Loucy (cell line): ENCODE data around the gene IGHMBP2.

Experiments
- H2AFZ ChIP-seq: fragments of 200-600 bp; sonication (generic); 2 replicates; pipeline ENCODE4 v1.6.0; 2016; ENCODE audit warnings: antibody characterized with exemption, mild to moderate bottlenecking, low read length, moderate library complexity
- H3F3A ChIP-seq: fragments of 200-600 bp; 2 replicates; pipeline ENCODE4 v1.6.0; 2016; ENCODE audit warnings: antibody characterized with exemption, low read depth, mild to moderate bottlenecking
- H3K27me3 ChIP-seq: fragments of 200-600 bp; sonication (generic); 2 replicates; pipeline ENCODE4 v1.6.1; 2014; ENCODE audit warnings: low read length, mild to moderate bottlenecking; ENCODE audit not compliant: insufficient read depth, poor library complexity, severe bottlenecking
- H3K36me3 ChIP-seq: fragments of 200-600 bp; sonication (generic); 2 replicates; pipeline ENCODE4 v1.6.1; 2016; ENCODE audit warnings: low read length; ENCODE audit not compliant: insufficient read depth
- H3K4me1 ChIP-seq: fragments of 200-600 bp; sonication (generic); 2 replicates; pipeline ENCODE4 v1.5.1; 2014; ENCODE audit warnings: low read length, mild to moderate bottlenecking; ENCODE audit not compliant: insufficient read depth, poor library complexity, severe bottlenecking
- H3K4me2 ChIP-seq: fragments of 200-600 bp; sonication (generic); 2 replicates; pipeline ENCODE4 v1.6.0; 2014; ENCODE audit warnings: antibody characterized with exemption, low read length, low read depth, mild to moderate bottlenecking; ENCODE audit not compliant: poor library complexity, severe bottlenecking
- H3K4me3 ChIP-seq: fragments of 200-600 bp; sonication (generic); 2 replicates; pipeline ENCODE4 v1.5.1; 2014; ENCODE audit warnings: low read length, mild to moderate bottlenecking, mixed read lengths; ENCODE audit not compliant: poor library complexity, severe bottlenecking
- H3K79me2 ChIP-seq: fragments of 200-600 bp; sonication (generic); 2 replicates; pipeline ENCODE4 v1.6.1; 2014; ENCODE audit warnings: low read length; ENCODE audit not compliant: insufficient read depth
- H3K9ac ChIP-seq: fragments of 200-600 bp; sonication (generic); 2 replicates; pipeline ENCODE4 v1.6.0; 2014; ENCODE audit warnings: mild to moderate bottlenecking, low read depth, low read length, moderate library complexity; ENCODE audit not compliant: poor library complexity, severe bottlenecking
- H3K9me2 ChIP-seq: fragments of 200-600 bp; sonication (generic); replicated peaks from 2 replicates; pipeline ENCODE4 v1.6.1; 2016; ENCODE audit warnings: low read depth, low read length, mixed read lengths
- H3K9me3 ChIP-seq: fragments of 200-600 bp; sonication (generic); 2 replicates; pipeline ENCODE4 v1.6.1; 2014; ENCODE audit warnings: mild to moderate bottlenecking, antibody characterized with exemption, low read length, low read depth; ENCODE audit not compliant: insufficient read depth
- H4K20me1 ChIP-seq: fragments of 200-600 bp; sonication (generic); 2 replicates; pipeline ENCODE4 v1.6.0; 2014; ENCODE audit warnings: antibody characterized with exemption, low read length, mild to moderate bottlenecking; ENCODE audit not compliant: insufficient read depth, poor library complexity, severe bottlenecking
- CTCF ChIP-seq: fragments of 200-600 bp; sonication (generic); conservative IDR thresholded peaks from 2 replicates; pipeline ENCODE4 v1.5.1; 2014; ENCODE audit warnings: mild to moderate bottlenecking, antibody characterized with exemption, low read length
- EZH2phosphoT487 ChIP-seq: fragments of 200-600 bp; IDR thresholded peaks from 2 replicates; pipeline ENCODE4 v1.6.1; 2018; ENCODE audit warnings: antibody characterized with exemption, mild to moderate bottlenecking, moderate library complexity, borderline replicate concordance

Gene IGHMBP2

DNA sequence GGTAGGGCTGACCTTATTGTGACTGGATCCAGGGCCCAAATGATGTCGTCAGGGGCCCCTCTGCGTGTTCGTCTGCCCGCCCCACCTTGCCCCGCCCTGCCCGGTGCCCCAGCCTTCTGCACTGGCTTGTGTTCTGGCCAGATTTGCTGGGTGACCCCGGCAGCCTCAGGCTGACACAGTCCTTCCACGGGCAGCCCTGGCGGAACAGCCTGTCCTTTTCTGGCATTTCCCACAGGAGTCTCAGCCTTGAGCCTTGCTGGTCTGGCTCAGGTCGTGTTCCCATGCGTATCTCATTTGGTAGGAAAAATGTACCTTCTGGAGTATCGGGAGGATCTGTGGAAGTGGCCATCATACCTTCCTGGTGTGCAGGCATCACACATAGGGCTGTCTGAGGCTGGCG is 31.0 kb downstream of the IGHMBP2 start:
- H3K4me1 ChIP-seq: no peaks in the 10 kb centered on the region
- H4K20me1 ChIP-seq: no peaks in the 10 kb centered on the region
- no peak overlapping the region for H3K4me3 ChIP-seq
- no peak overlapping the region for H3K9ac ChIP-seq
- peaks cover 43% of the 10 kb centered on the region; the same call in 1 of the 2 replicates for H3K36me3 ChIP-seq
- TF ChIP-seq EZH2phosphoT487: no peak
- no peak for TF ChIP-seq CTCF
- H3K9me3 ChIP-seq: no peaks in the 10 kb centered on the region
- H3F3A ChIP-seq: no peaks in the 10 kb centered on the region
- H3K4me2 ChIP-seq: no peak overlapping the region
- no peaks in the 10 kb centered on the region for H3K79me2 ChIP-seq
- no peaks in the 10 kb centered on the region for H3K27me3 ChIP-seq
- no peaks in the 10 kb centered on the region for H3K9me2 ChIP-seq
- no peak overlapping the region for H2AFZ ChIP-seq

- H3K4me2 ChIP-seq: no peak overlapping the region
- H3F3A ChIP-seq: no peaks in the 10 kb centered on the region
- no peaks in the 10 kb centered on the region for H3K27me3 ChIP-seq
- no peaks in the 10 kb centered on the region for H3K79me2 ChIP-seq
- no peaks in the 10 kb centered on the region for H3K9me3 ChIP-seq
- H3K36me3 ChIP-seq: peaks cover 42% of the 10 kb centered on the region; the same call in 1 of the 2 replicates
- no peaks in the 10 kb centered on the region for H3K9me2 ChIP-seq
- H2AFZ ChIP-seq: no peak overlapping the region
- H3K9ac ChIP-seq: no peak overlapping the region
- no peaks in the 10 kb centered on the region for H3K4me1 ChIP-seq
- TF ChIP-seq CTCF: no peak
- H3K4me3 ChIP-seq: no peak overlapping the region
- no peaks in the 10 kb centered on the region for H4K20me1 ChIP-seq
Observed at GRCh38 chr11:68935066-68935465, 31.4 kb downstream of the IGHMBP2 start.

DNA sequence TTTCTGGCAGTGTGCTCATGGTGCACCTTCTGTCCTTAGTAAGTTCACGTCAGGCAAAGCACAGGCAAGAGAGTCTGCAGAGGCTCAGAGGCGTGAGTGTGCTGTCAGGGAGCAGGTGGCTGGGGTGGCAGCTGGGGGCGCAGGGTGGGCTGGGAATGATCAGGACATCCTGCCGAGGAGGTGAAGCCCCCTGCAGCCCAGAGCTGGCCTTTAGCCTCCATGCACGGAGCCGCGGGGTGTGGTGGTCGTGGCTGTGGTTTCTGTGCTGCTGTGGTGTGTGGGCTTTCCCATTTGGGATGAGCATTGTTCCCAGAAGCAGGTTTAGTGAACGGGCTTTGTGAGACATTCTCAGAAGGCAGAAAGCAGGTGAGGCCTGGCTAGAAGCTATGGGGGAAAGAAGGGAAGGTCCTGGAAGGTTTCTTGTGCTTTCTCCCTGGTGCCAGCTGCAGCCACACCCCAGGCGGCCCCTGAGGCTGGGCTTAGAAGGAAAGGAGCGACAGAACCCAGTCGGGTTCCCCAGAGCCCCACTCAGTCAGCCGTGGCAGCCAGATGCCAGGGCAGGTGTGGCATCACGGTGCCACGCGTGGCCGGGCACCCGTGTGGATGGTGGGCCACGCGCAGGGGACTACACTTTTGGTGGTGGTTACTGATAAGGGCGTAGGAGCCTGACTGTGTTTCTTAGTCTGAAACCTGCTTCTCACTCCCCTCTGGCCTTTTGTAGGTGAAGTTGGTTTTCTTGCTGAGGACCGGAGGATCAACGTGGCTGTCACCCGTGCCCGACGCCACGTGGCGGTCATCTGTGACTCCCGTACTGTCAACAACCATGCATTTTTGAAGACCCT is 32.0 kb downstream of the IGHMBP2 start:
- Histone ChIP-seq H3K27me3 (no peaks in the 10 kb centered on the region), H2AFZ (no peak overlapping the region), H3K36me3 (peaks cover 36% of the 10 kb centered on the region; the same call in 1 of the 2 replicates), H3F3A (no peaks in the 10 kb centered on the region), H3K9ac (no peak overlapping the region), H3K9me3 (no peaks in the 10 kb centered on the region), H4K20me1 (no peaks in the 10 kb centered on the region), H3K4me1 (no peaks in the 10 kb centered on the region), H3K79me2 (no peaks in the 10 kb centered on the region), H3K9me2 (no peaks in the 10 kb centered on the region), H3K4me2 (no peak overlapping the region), H3K4me3 (no peak overlapping the region)
- TF ChIP-seq CTCF: no peak
- TF ChIP-seq EZH2phosphoT487: no peak
